Loucy (cell line): ENCODE results near the gene CGB2.

Experiments used
- CTCF ChIP-seq: fragments of 200-600 bp; sonication (generic); conservative IDR thresholded peaks from 2 replicates; pipeline ENCODE4 v1.5.1; 2014; ENCODE audit warnings: mild to moderate bottlenecking, antibody characterized with exemption, low read length
- EZH2phosphoT487 ChIP-seq: fragments of 200-600 bp; IDR thresholded peaks from 2 replicates; pipeline ENCODE4 v1.6.1; 2018; ENCODE audit warnings: antibody characterized with exemption, mild to moderate bottlenecking, moderate library complexity, borderline replicate concordance

- no peak for TF ChIP-seq CTCF
- TF ChIP-seq EZH2phosphoT487: no peak
These were observed 39.7 kb upstream of the CGB2 start for GRCh38 chr19:48991873-48992580.
